Measurements from ENCODE around the gene RTN4RL2.

The RTN4RL2 gene

DNA sequence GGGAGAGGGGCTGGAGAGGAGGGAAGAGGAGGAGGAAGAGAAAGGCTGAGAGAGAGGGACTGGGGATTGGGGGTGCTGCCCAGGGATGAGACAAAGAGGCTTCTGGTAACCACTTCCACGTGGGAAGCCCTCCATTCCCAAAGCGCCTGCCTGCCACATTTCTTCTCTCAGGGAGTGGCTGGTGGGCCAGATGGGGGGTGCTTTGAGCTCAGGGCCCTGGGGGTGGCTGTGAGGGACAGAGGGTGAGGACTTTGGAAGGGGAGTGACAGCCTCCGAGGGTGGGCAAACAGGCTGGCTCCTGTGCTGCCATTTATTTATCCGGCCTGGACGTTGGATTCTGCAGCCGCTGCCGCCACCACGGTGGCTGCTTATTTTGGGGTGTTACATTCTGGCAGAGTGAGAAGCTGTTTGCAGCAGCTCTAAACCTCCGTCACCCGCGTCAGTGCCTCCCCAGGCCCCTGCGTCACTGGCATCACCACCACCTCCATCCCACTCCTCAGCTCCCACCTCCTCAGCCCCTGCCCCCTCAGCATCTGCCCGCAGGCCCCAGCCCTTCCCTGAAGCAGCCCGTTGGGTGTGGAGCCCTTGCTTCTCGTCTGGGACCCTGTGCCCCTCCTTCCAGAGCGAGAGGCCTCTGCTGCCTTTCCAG lies 1.6 kb downstream of the RTN4RL2 start:
- WGBS (ENCODE audit: extremely low coverage, insufficient coverage, low lambda C conversion rate) = no CpG with 5 or more reads among the region's 16 CpGs
- Histone ChIP-seq H2AK5ac (ENCODE audit: low read length) (peak overlapping the region; percentile 37), H4K5ac (ENCODE audit: low read length) (no peak overlapping the region), H3K4me2 (ENCODE audit: low read length) (peak overlapping the region; percentile 23), H3K23ac (ENCODE audit: low read length) (no peak overlapping the region), H3K4me3 (ENCODE audit: low read length) (no peak overlapping the region), H3K18ac (ENCODE audit: low read length) (no peak overlapping the region), H3K79me2 (ENCODE audit: control insufficient read depth, insufficient read depth, low read length) (no peaks in the 10 kb centered on the region), H3K56ac (ENCODE audit: low read length) (no peak overlapping the region), H3K79me1 (ENCODE audit: low read length) (no peaks in the 10 kb centered on the region), H3K9ac (ENCODE audit: low read length) (peak overlapping the region; percentile 20), H3K27me3 (ENCODE audit: insufficient read depth, low read length, poor library complexity) (peaks cover 12% of the 10 kb centered on the region), H4K8ac (ENCODE audit: low read depth, low read length) (no peak overlapping the region), H3K27ac (ENCODE audit: low read depth, low read length) (no peak overlapping the region), H2BK15ac (replicated peaks; ENCODE audit: low read depth) (no peak overlapping the region), H3K4ac (ENCODE audit: low read depth, low read length) (no peak overlapping the region), H2BK120ac (ENCODE audit: low read depth, low read length) (no peak overlapping the region), H2BK5ac (ENCODE audit: low read length) (no peak overlapping the region), H3K36me3 (ENCODE audit: control insufficient read depth, insufficient read depth, low read length) (no peaks in the 10 kb centered on the region), H3K4me1 (ENCODE audit: control insufficient read depth, low read depth, low read length) (peaks cover 12% of the 10 kb centered on the region)
- no peak for DNase-seq

DNA sequence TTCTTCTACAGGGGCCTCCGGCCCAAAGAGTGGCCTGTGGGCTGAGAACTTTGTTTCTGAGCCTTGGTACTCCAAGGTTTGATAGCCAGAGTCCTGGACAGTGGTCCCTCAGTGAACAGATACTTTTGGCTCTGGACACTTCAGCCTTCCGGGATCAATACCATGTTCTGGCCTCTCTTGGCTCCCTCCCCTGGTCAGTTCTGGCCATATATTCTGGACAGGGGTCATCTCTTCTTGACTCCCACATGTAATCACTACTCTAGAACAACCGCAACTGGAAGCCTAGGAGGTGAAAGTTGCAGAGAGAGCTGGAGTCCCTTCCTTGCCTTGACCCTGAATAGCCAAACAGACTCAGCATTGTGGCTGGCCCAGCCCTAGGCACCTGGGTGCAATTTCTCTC lies 2.3 kb downstream of the RTN4RL2 start:
- peaks cover 12% of the 10 kb centered on the region for H3K27me3 ChIP-seq (ENCODE audit: insufficient read depth, low read length, poor library complexity)

DNA sequence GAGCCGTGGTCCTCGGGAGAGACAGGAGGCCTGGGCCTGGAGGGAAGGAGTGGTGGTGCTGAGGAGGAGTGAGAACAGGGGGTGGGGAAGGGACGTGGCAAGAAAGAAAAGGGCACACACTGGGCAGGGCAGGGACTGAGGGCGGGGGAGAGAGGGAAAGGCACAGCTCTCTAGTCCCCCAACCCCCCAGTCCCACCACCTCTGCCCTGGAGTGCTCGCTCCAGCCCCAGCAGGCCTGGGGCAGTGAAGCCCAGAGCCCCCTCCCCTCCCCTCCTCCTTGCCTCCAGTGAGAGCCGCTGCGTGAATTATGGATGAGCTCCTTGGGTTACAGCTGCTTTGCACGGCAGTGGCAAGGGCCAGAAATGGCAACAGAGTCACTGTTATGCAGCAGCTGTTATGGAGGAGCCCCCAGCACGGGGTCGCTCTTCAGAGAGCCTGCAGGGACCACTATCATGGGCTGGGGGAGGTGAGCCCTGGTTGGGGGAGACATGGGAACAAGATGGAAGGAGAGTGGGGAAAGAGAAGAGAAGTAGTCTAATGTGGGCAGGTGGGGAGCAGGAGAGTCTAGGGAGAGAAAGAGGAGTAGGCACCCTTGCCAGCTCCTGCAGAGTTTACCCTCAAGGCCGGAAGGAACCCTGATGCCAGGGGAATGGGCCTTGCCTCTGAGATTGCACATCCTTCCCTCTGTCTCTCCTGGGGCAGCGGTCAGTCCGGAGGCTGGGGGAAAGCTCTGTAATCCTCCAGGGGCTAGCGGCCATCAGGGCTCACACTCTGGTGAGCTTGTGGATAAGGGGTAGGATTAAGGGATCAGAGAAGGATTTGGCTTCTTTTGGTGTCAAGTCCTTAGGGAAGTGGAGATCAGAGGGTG lies 3.6 kb downstream of the RTN4RL2 start:
- no CpG with 5 or more reads among the region's 14 CpGs for WGBS (ENCODE audit: extremely low coverage, insufficient coverage, low lambda C conversion rate)
- no peak overlapping the region for H3K9ac ChIP-seq (ENCODE audit: low read length)
- no peak overlapping the region for H3K4me3 ChIP-seq (ENCODE audit: low read length)
- H3K4me1 ChIP-seq (ENCODE audit: control insufficient read depth, low read depth, low read length) = peaks cover 10% of the 10 kb centered on the region
- no peak overlapping the region for H2BK5ac ChIP-seq (ENCODE audit: low read length)
- no peak overlapping the region for H4K5ac ChIP-seq (ENCODE audit: low read length)
- H3K4me2 ChIP-seq (ENCODE audit: low read length) = no peak overlapping the region
- H3K23ac ChIP-seq (ENCODE audit: low read length) = no peak overlapping the region
- H2BK120ac ChIP-seq (ENCODE audit: low read depth, low read length) = no peak overlapping the region
- no peak overlapping the region for H4K8ac ChIP-seq (ENCODE audit: low read depth, low read length)
- peak overlapping the region; percentile 57 for H3K56ac ChIP-seq (ENCODE audit: low read length)
- no peak overlapping the region for H2AK5ac ChIP-seq (ENCODE audit: low read length)
- no peaks in the 10 kb centered on the region for H3K79me2 ChIP-seq (ENCODE audit: control insufficient read depth, insufficient read depth, low read length)
- peaks cover 11% of the 10 kb centered on the region for H3K27me3 ChIP-seq (ENCODE audit: insufficient read depth, low read length, poor library complexity)
- H3K27ac ChIP-seq (ENCODE audit: low read depth, low read length) = no peak overlapping the region
- H3K4ac ChIP-seq (ENCODE audit: low read depth, low read length) = no peak overlapping the region
- DNase-seq = peak; percentile 20
- no peaks in the 10 kb centered on the region for H3K36me3 ChIP-seq (ENCODE audit: control insufficient read depth, insufficient read depth, low read length)
- H2BK15ac ChIP-seq (replicated peaks; ENCODE audit: low read depth) = no peak overlapping the region
- H3K18ac ChIP-seq (ENCODE audit: low read length) = no peak overlapping the region
- no peaks in the 10 kb centered on the region for H3K79me1 ChIP-seq (ENCODE audit: low read length)

More for the DNA sequence above, 2.3 kb downstream of the RTN4RL2 start:
- H3K18ac ChIP-seq (ENCODE audit: low read length) = no peak overlapping the region
- no peak overlapping the region for H3K4ac ChIP-seq (ENCODE audit: low read depth, low read length)
- no peak overlapping the region for H2BK5ac ChIP-seq (ENCODE audit: low read length)
- H4K8ac ChIP-seq (ENCODE audit: low read depth, low read length) = no peak overlapping the region
- no peak overlapping the region for H2BK15ac ChIP-seq (replicated peaks; ENCODE audit: low read depth)
- H3K56ac ChIP-seq (ENCODE audit: low read length) = no peak overlapping the region
- H3K27ac ChIP-seq (ENCODE audit: low read depth, low read length) = no peak overlapping the region
- peaks cover 10% of the 10 kb centered on the region for H3K4me1 ChIP-seq (ENCODE audit: control insufficient read depth, low read depth, low read length)
- DNase-seq = no peak
- no peaks in the 10 kb centered on the region for H3K79me2 ChIP-seq (ENCODE audit: control insufficient read depth, insufficient read depth, low read length)
- no peak overlapping the region for H3K23ac ChIP-seq (ENCODE audit: low read length)
- H2AK5ac ChIP-seq (ENCODE audit: low read length) = no peak overlapping the region
- no peak overlapping the region for H3K4me2 ChIP-seq (ENCODE audit: low read length)
- H3K36me3 ChIP-seq (ENCODE audit: control insufficient read depth, insufficient read depth, low read length) = no peaks in the 10 kb centered on the region
- H3K4me3 ChIP-seq (ENCODE audit: low read length) = no peak overlapping the region
- H3K9ac ChIP-seq (ENCODE audit: low read length) = no peak overlapping the region
- WGBS (ENCODE audit: extremely low coverage, insufficient coverage, low lambda C conversion rate) = no CpG with 5 or more reads among the region's 3 CpGs
- no peaks in the 10 kb centered on the region for H3K79me1 ChIP-seq (ENCODE audit: low read length)
- no peak overlapping the region for H2BK120ac ChIP-seq (ENCODE audit: low read depth, low read length)
- H4K5ac ChIP-seq (ENCODE audit: low read length) = no peak overlapping the region

DNA sequence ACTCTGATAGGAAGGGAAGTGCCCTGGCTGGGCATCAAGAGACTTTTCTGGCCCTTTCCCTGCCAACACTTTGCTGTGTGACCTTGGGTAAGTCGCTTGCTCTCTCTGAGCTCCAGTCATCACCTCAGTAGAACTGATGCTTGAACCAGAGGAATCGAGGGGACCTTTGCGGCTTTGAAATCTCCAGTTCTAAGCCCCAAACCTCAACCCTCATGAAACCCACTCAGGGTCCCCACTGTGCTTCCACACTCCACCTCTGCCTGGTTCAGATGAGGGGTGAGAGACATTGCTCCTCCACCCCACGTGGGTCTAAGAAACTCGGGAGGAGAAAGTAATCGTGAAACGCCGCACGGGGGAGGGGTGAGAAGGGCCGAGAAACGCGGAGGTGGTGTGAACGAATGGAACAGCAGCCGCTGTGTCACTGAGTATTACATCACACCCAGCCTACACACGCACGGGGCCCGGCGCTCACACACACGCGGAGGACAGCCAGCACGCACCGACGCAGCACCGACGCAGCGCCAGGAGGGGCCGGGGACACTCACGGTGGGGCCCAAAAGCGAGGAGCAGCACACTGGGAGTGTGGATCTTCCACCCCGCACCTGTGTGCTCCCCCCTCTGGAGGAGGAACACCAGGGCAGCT lies 4.3 kb downstream of the RTN4RL2 start:
- Histone ChIP-seq H3K79me2 (ENCODE audit: control insufficient read depth, insufficient read depth, low read length) (no peaks in the 10 kb centered on the region), H2BK15ac (replicated peaks; ENCODE audit: low read depth) (no peak overlapping the region), H3K36me3 (ENCODE audit: control insufficient read depth, insufficient read depth, low read length) (no peaks in the 10 kb centered on the region), H3K27ac (ENCODE audit: low read depth, low read length) (no peak overlapping the region), H3K27me3 (ENCODE audit: insufficient read depth, low read length, poor library complexity) (peaks cover 3% of the 10 kb centered on the region), H2BK120ac (ENCODE audit: low read depth, low read length) (no peak overlapping the region), H3K23ac (ENCODE audit: low read length) (no peak overlapping the region), H3K9ac (ENCODE audit: low read length) (no peak overlapping the region), H3K4me3 (ENCODE audit: low read length) (no peak overlapping the region), H4K8ac (ENCODE audit: low read depth, low read length) (no peak overlapping the region), H2BK5ac (ENCODE audit: low read length) (no peak overlapping the region), H3K4me2 (ENCODE audit: low read length) (no peak overlapping the region), H3K4ac (ENCODE audit: low read depth, low read length) (no peak overlapping the region), H3K4me1 (ENCODE audit: control insufficient read depth, low read depth, low read length) (peaks cover 8% of the 10 kb centered on the region), H2AK5ac (ENCODE audit: low read length) (no peak overlapping the region), H4K5ac (ENCODE audit: low read length) (no peak overlapping the region), H3K56ac (ENCODE audit: low read length) (peak overlapping the region; percentile 0), H3K79me1 (ENCODE audit: low read length) (no peaks in the 10 kb centered on the region), H3K18ac (ENCODE audit: low read length) (no peak overlapping the region)
- DNase-seq = peak; percentile 16
- WGBS (ENCODE audit: extremely low coverage, insufficient coverage, low lambda C conversion rate) = no CpG with 5 or more reads among the region's 30 CpGs

DNA sequence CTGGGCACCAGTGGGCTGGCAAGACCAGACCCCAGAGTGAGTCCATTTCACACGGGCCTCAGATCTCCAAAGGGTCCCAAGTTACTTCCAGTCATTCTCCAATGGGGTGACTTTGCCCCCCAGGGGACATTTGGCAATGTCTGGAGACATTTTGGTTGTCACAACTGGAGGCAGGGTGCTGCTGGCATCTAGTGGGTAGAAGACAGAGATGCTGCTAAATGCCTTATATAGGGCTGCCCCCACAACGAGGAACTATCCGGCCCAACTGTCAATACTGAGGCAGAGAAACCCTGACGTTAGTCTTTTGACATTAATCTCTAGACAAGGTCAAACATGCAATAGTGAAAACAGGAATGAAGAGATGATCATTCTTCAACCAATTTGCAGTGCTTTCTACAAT lies 6.4 kb downstream of the RTN4RL2 start:
- DNase-seq = no peak
- no peaks in the 10 kb centered on the region for H3K79me1 ChIP-seq (ENCODE audit: low read length)
- H3K79me2 ChIP-seq (ENCODE audit: control insufficient read depth, insufficient read depth, low read length) = no peaks in the 10 kb centered on the region
- H3K27me3 ChIP-seq (ENCODE audit: insufficient read depth, low read length, poor library complexity) = no peaks in the 10 kb centered on the region
- no peak overlapping the region for H3K4me2 ChIP-seq (ENCODE audit: low read length)
- H3K4me1 ChIP-seq (ENCODE audit: control insufficient read depth, low read depth, low read length) = peaks cover 5% of the 10 kb centered on the region
- H3K4me3 ChIP-seq (ENCODE audit: low read length) = no peak overlapping the region
- H2AK5ac ChIP-seq (ENCODE audit: low read length) = no peak overlapping the region
- H4K8ac ChIP-seq (ENCODE audit: low read depth, low read length) = no peak overlapping the region
- no CpG with 5 or more reads among the region's 4 CpGs for whole genome bisulfite sequencing (ENCODE audit: extremely low coverage, insufficient coverage, low lambda C conversion rate)
- H3K23ac ChIP-seq (ENCODE audit: low read length) = no peak overlapping the region
- no peak overlapping the region for H2BK15ac ChIP-seq (replicated peaks; ENCODE audit: low read depth)
- no peak overlapping the region for H4K5ac ChIP-seq (ENCODE audit: low read length)
- no peak overlapping the region for H3K9ac ChIP-seq (ENCODE audit: low read length)
- no peak overlapping the region for H3K4ac ChIP-seq (ENCODE audit: low read depth, low read length)
- no peak overlapping the region for H3K56ac ChIP-seq (ENCODE audit: low read length)
- no peak overlapping the region for H2BK5ac ChIP-seq (ENCODE audit: low read length)
- H3K27ac ChIP-seq (ENCODE audit: low read depth, low read length) = no peak overlapping the region
- H3K36me3 ChIP-seq (ENCODE audit: control insufficient read depth, insufficient read depth, low read length) = no peaks in the 10 kb centered on the region
- no peak overlapping the region for H2BK120ac ChIP-seq (ENCODE audit: low read depth, low read length)
- no peak overlapping the region for H3K18ac ChIP-seq (ENCODE audit: low read length)
